Fibroblast of villous mesenchyme (primary cell): ENCODE measurements around the gene PRR14L. TPM values are rescaled to one million over a fixed set of nuclear protein-coding genes. Genes with fewer than 3 reads are reported as not detected.
"Not testable (repeated sequence)": the region's sequence is repeated elsewhere in the genome, so short reads cannot be mapped to it uniquely, and the experiment has no call there.

ENCODE experiments used
- DNase-seq: peaks from one replicate; pipeline ENCODE4 v3.0.0-alpha.2; 2010; ENCODE audit warnings: low read depth
- H3K4me3 ChIP-seq: 2 replicates; pipeline ENCODE4 v1.5.1; 2011; ENCODE audit warnings: low read depth, mild to moderate bottlenecking, low read length
- CTCF ChIP-seq: IDR thresholded peaks from 2 replicates; pipeline ENCODE4 v1.5.1; 2012; ENCODE audit warnings: low read depth, mild to moderate bottlenecking, low read length; ENCODE audit not compliant: insufficient read depth
- total RNA-seq: library from RNA; depleted of rRNA; stranded (reverse); fragments of >200 nt; gene quantifications from 2 replicates; pipeline ENCODE4 v1.2.3, GENCODE V29; 2012

The PRR14L gene
- total RNA-seq, 1 donor = 30.2 TPM

DNA sequence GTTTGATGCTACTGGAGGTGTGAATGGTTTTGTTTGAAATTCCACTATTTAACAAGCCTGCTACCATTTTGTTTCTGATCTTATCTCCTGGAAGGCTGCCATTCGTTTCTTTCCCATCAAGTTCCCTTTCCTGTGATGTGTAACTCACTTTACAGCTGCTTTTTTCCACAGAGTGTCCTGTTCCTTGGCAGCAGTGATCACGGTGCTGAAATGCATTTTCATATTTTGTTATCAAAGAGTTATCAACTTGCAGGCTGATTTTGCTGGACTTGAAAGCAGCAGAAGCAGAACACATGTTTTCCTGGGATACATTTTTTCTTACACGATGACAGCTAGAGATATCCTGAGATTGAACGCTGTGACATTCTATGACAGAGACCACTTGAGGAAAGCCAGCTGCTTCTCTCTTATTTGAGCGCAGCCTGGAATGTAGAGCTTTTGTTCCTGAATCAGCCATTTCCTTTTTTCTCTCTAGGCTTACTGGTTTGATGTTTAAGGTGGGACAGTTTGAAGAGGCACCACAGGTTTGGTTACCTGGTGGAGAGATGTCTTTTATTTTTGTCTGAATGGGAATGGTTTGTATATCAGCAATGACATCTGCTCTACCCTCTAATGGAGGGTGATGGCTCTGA is 34.7 kb downstream of the PRR14L start:
- TF ChIP-seq CTCF = no peak
- no peak overlapping the region for H3K4me3 ChIP-seq
- DNase-seq = no peak

GRCh38 chr22:31711226-31711625 is 38.7 kb downstream of the PRR14L start:
- not testable (repeated sequence) for DNase-seq, H3K4me3 ChIP-seq

- no peak overlapping the region for H3K4me3 ChIP-seq
- no peak for DNase-seq
- no peak for TF ChIP-seq CTCF
Observed at GRCh38 chr22:31707519-31707918, 42.4 kb downstream of the PRR14L start.

- TF ChIP-seq CTCF = no peak
- peak; percentile 24 for DNase-seq
- no peak overlapping the region for H3K4me3 ChIP-seq
Observed at GRCh38 chr22:31695423-31695822, 54.5 kb downstream of the PRR14L start.

GRCh38 chr22:31694046-31694445 is 55.9 kb downstream of the PRR14L start:
- H3K4me3 ChIP-seq, DNase-seq: not testable (repeated sequence)

GRCh38 chr22:31692186-31692886 is 57.6 kb downstream of the PRR14L start:
- peak; percentile 9 for TF ChIP-seq CTCF
- H3K4me3 ChIP-seq = no peak overlapping the region
- peak; percentile 46 for DNase-seq

DNA sequence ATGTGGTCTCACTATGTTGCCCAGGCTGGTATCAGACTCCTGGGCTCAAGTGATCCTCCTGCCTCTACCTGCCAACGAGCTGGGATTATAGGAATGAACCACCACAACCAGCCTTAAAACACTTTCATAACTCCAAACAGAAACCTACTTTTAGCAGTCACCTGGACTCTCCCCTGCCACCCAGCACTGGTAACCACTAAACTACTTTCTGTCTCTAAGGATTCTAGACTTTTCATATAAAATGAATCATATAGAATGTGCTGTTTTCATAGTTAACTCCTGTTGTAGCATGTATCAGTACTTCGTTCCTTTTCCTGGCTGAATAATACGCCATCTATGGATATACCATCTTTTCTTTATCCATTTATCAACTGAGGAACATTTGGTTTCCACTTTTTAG is 58.5 kb downstream of the PRR14L start:
- TF ChIP-seq CTCF = no peak
- H3K4me3 ChIP-seq = no peak overlapping the region
- DNase-seq = no peak
